DOHH2 (cell line): ENCODE data around the gene BMP6.

Experiments
- CTCF ChIP-seq: fragments of 200-600 bp; sonication (generic); IDR thresholded peaks from one replicate; pipeline ENCODE4 v1.5.1; 2014; ENCODE audit warnings: antibody characterized with exemption, mild to moderate bottlenecking, low read depth, low read length; ENCODE audit not compliant: poor library complexity, severe bottlenecking
- EZH2phosphoT487 ChIP-seq: fragments of 200-600 bp; sonication (generic); IDR thresholded peaks from 2 replicates; pipeline ENCODE4 v1.6.1; 2017; ENCODE audit warnings: borderline replicate concordance, mild to moderate bottlenecking, antibody characterized with exemption, low read length, moderate library complexity, mixed read lengths

GRCh38 chr6:7896465-7896987, 170.6 kb downstream of the BMP6 start:
- TF ChIP-seq CTCF (no peak), EZH2phosphoT487 (no peak)
